T-cell (primary cell): ENCODE data around the gene GPR137. TPM values are rescaled to one million over a fixed set of nuclear protein-coding genes. Genes with fewer than 3 reads are reported as not detected.

Experiments
- ATAC-seq, 4 experiments: fragments of 200-7000 bp in 3 of 4; fragments of 150-1000 bp in 1 of 4; cut with Tn5 transposase; replicated peaks in 1 of 4; 1 replicate in 3 of 4; 2 replicates in 1 of 4; pipeline ENCODE4 v1.10.0; 2021; ENCODE audit warnings: moderate library complexity in 3 of 4, mild to moderate bottlenecking in 2 of 4, moderate number of reproducible peaks in 1 of 4
- CTCF ChIA-PET, 2 donors: fragments of 300-600 bp; sonication (Branson Sonifier 250); formaldehyde crosslinking; loops; one replicate each; lab custom pipeline; 2022; ENCODE audit warnings: antibody characterized with exemption in 2 of 2; lab: Charles Lee
- POLR2A ChIA-PET, 2 donors: fragments of 300-600 bp; sonication (Branson Sonifier 250); formaldehyde crosslinking; loops; one replicate each; lab custom pipeline; 2022; ENCODE audit warnings: antibody characterized with exemption in 2 of 2; lab: Charles Lee
- DNase-seq, 35 experiments: peaks; one replicate each; pipeline versions ENCODE4 v3.0.0 to v3.0.0-alpha.2; 2013 to 2023
- H3K27ac ChIP-seq: one replicate; pipeline ENCODE4 v1.5.1; 2013; ENCODE audit warnings: low read length
- H3K27me3 ChIP-seq, 2 experiments: replicated peaks in 1 of 2; 1 replicate in 1 of 2; 2 replicates in 1 of 2; pipeline versions ENCODE4 v1.6.1 to v1.7.0; 2013; ENCODE audit warnings: low read length in 1 of 2, mixed read lengths in 1 of 2; ENCODE audit not compliant: control insufficient read depth in 2 of 2, insufficient read depth in 2 of 2; ENCODE audit errors: extremely low read depth in 1 of 2
- H3K36me3 ChIP-seq, 2 donors: 1 replicate in 1 of 2; 2 replicates in 1 of 2; pipeline versions ENCODE4 v1.6.1 to v1.7.0; 2013; ENCODE audit warnings: low read length in 1 of 2; ENCODE audit not compliant: control insufficient read depth in 2 of 2, insufficient read depth in 1 of 2; ENCODE audit errors: extremely low read depth in 1 of 2
- H3K4me1 ChIP-seq, 2 experiments: 1 replicate in 1 of 2; 2 replicates in 1 of 2; pipeline versions ENCODE4 v1.6.1 to v1.7.0; 2013; ENCODE audit warnings: low read length in 2 of 2, mixed read lengths in 1 of 2; ENCODE audit not compliant: insufficient read depth in 2 of 2, control insufficient read depth in 1 of 2; ENCODE audit errors: extremely low read depth in 1 of 2
- H3K4me3 ChIP-seq, 2 donors: 1 replicate in 1 of 2; 2 replicates in 1 of 2; pipeline versions ENCODE4 v1.5.1 to v1.7.0; 2013; ENCODE audit warnings: mild to moderate bottlenecking in 2 of 2, low read length in 1 of 2, moderate library complexity in 1 of 2; ENCODE audit not compliant: control insufficient read depth in 1 of 2; ENCODE audit errors: extremely low read depth in 1 of 2
- H3K9me3 ChIP-seq: 2 replicates; pipeline ENCODE4 v1.7.0; 2013
- H3K27ac Mint-ChIP-seq, 2 donors: one replicate each; pipeline ENCODE4 v1.8.0; 2020 to 2021; ENCODE audit warnings: mild to moderate bottlenecking in 2 of 2, mixed read lengths in 2 of 2
- H3K27me3 Mint-ChIP-seq, 2 donors: one replicate each; pipeline ENCODE4 v1.8.0; 2021 to 2022; ENCODE audit warnings: mixed read lengths in 2 of 2
- H3K36me3 Mint-ChIP-seq: one replicate; pipeline ENCODE4 v1.8.0; 2021; ENCODE audit warnings: mixed read lengths
- H3K4me1 Mint-ChIP-seq, 3 donors: one replicate each; pipeline ENCODE4 v1.8.0; 2020 to 2022; ENCODE audit warnings: mixed read lengths in 3 of 3, mild to moderate bottlenecking in 1 of 3
- H3K4me3 Mint-ChIP-seq, 3 donors: one replicate each; pipeline ENCODE4 v1.8.0; 2020 to 2022; ENCODE audit warnings: mild to moderate bottlenecking in 3 of 3, mixed read lengths in 3 of 3, moderate library complexity in 3 of 3
- H3K9me3 Mint-ChIP-seq, 3 donors: one replicate each; pipeline ENCODE4 v1.8.0; 2020 to 2022; ENCODE audit warnings: mixed read lengths in 3 of 3
- WGBS: methylation state at CpG from one replicate; pipeline ENCODE4 v1.1.5; 2013; ENCODE audit warnings: missing lambda C conversion rate; ENCODE audit not compliant: insufficient coverage; 5-methylcytosine and 5-hydroxymethylcytosine counted together
- total RNA-seq, 35 experiments: library from RNA in 6 of 35; stranded (reverse) in 6 of 35; fragments of 120-200 nt in 1 of 35; gene quantifications; one replicate each; pipeline versions ENCODE4 v1.2.1 to v1.2.4 and lab custom pipeline; 2013 to 2026

GPR137 gene
- total RNA-seq, 5 donors from 2014 or later (not counting 1 experiment from before 2014, with no cell fraction given): 31.0 to 39.8 (median 34.2) TPM

GRCh38 chr11:64291752-64292459 lies 6.3 kb downstream of the GPR137 start:
- under 1% methylated on average over 92 of the region's 96 CpGs for WGBS
- H3K27me3 Mint-ChIP-seq: peaks cover 36 to 49% of the 10 kb centered on the region in 2 donors
- peaks cover 5 to 12% (median 6%) of the 10 kb centered on the region in 3 donors for H3K4me1 Mint-ChIP-seq
- Histone ChIP-seq H3K27me3 (peaks cover 12 to 67% of the 10 kb centered on the region in 2 experiments), H3K27ac (no peak overlapping the region), H3K36me3 (no peaks in the 10 kb centered on the region), H3K4me1 (peaks cover 4 to 15% of the 10 kb centered on the region in 2 experiments), H3K9me3 (no peaks in the 10 kb centered on the region), H3K4me3 (peak overlapping the region; percentile 12 to 50)
- H3K36me3 Mint-ChIP-seq: no peaks in the 10 kb centered on the region
- ATAC-seq (peak; percentile 57 to 69 (median 68)), DNase-seq (peak in 1 of 35 experiments; percentile 47)
- H3K9me3 Mint-ChIP-seq: no peaks in the 10 kb centered on the region
- ChIA-PET POLR2A (no interaction called here), CTCF (no interaction called here)
- peak overlapping the region in 2 of 3 donors; percentile 31 to 69 for H3K4me3 Mint-ChIP-seq
- no peak overlapping the region for H3K27ac Mint-ChIP-seq

DNA sequence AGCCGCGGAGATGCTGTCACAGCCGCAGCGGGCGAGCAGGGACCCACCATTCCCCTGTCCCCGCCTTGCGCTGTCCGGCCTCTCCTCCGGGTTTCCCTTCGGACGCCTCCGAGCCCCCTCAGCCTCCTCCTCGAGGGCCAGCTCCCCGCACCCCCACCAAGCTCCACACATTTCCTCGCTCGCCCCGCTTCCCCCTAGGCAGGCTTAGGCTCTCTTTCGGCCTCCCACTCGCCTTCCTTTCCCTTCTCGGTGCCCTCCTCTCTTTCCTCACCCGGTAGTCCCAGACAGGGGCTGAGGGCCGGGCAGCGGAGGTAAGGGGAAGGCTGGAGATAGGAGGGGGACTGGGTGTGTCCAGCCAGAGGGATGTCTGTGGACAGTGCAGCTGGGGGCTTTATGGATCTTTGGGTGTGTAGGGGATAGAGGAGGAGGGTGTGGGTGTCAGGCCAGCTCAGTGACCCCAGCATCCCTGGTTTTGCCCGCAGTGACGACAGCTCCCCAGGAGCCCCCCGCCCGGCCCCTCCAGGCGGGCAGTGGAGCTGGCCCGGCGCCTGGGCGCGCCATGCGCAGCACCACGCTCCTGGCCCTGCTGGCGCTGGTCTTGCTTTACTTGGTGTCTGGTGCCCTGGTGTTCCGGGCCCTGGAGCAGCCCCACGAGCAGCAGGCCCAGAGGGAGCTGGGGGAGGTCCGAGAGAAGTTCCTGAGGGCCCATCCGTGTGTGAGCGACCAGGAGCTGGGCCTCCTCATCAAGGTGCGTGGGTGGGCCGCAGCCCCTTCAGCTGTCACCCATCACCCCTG lies 7.0 kb downstream of the GPR137 start:
- no peaks in the 10 kb centered on the region for H3K36me3 Mint-ChIP-seq
- 31% methylated on average over 25 of the region's 42 CpGs for WGBS
- CTCF ChIA-PET: no interaction called here
- no peaks in the 10 kb centered on the region for H3K9me3 ChIP-seq
- H3K9me3 Mint-ChIP-seq: no peaks in the 10 kb centered on the region
- H3K4me1 Mint-ChIP-seq: peaks cover 9 to 15% (median 11%) of the 10 kb centered on the region in 3 donors
- ATAC-seq (peak in 2 of 4 experiments; percentile 15 to 20), DNase-seq (no peak)
- H3K4me3 ChIP-seq: peak overlapping the region; percentile 12 to 50
- H3K27me3 ChIP-seq: peaks cover 14 to 74% of the 10 kb centered on the region in 2 experiments
- H3K36me3 ChIP-seq: no peaks in the 10 kb centered on the region
- H3K27ac Mint-ChIP-seq: no peak overlapping the region
- H3K4me3 Mint-ChIP-seq: peak overlapping the region in 2 of 3 donors; percentile 31 to 69
- no peak overlapping the region for H3K27ac ChIP-seq
- peaks cover 43 to 57% of the 10 kb centered on the region in 2 donors for H3K27me3 Mint-ChIP-seq
- peaks cover 4 to 19% of the 10 kb centered on the region in 2 experiments for H3K4me1 ChIP-seq
- POLR2A ChIA-PET: no interaction called here

GRCh38 chr11:64294774-64295173 lies 9.1 kb downstream of the GPR137 start:
- Mint-ChIP-seq H3K27ac (peak overlapping the region in 1 of 2 donors; percentile 11), H3K36me3 (no peaks in the 10 kb centered on the region), H3K4me3 (no peak overlapping the region), H3K4me1 (peaks cover 16 to 26% (median 18%) of the 10 kb centered on the region in 3 donors), H3K9me3 (no peaks in the 10 kb centered on the region), H3K27me3 (peaks cover 55 to 74% of the 10 kb centered on the region in 2 donors)
- peaks cover 21 to 91% of the 10 kb centered on the region in 2 experiments for H3K27me3 ChIP-seq
- CTCF ChIA-PET: interaction anchor here (0.7 kb wide), 3 partner anchors 9 to 11 kb away, joined by 4 to 10 read pairs (median 4); no protein-coding TSS in a partner anchor
- DNase-seq (no peak), ATAC-seq (no peak)
- peaks cover 7 to 36% of the 10 kb centered on the region in 2 experiments for H3K4me1 ChIP-seq
- no peak overlapping the region for H3K27ac ChIP-seq
- 75% methylated on average over 3 of the region's 3 CpGs for WGBS
- H3K9me3 ChIP-seq: no peaks in the 10 kb centered on the region
- H3K36me3 ChIP-seq: no peaks in the 10 kb centered on the region
- no peak overlapping the region for H3K4me3 ChIP-seq
- POLR2A ChIA-PET: interaction anchor here (0.6 to 0.7 kb wide), 2 partner anchors 283 to 307 kb away, joined by 7 to 9 read pairs; no protein-coding TSS in a partner anchor

DNA sequence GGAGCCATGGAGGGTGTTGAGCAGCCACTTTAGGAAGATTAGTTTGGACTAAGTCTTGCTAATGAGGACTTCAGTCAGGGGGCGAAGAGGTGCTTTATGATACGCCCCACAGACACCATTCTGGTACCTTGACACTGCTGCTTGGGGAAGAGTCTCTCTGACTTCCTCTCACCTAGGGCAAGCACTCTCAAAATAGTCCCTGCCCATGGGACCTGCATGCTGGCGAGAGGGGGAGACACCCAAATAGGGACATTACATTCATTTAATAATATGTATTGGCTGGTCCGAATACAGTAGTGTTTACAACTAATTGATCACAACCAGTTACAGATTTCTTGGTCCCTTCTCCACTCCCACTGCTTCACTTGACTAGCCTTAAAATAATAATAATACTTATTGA lies 10.1 kb downstream of the GPR137 start:
- WGBS: no CpG with 5 or more reads among the region's 4 CpGs
- peaks cover 22 to 31% (median 24%) of the 10 kb centered on the region in 3 donors for H3K4me1 Mint-ChIP-seq
- DNase-seq (no peak), ATAC-seq (no peak)
- Histone ChIP-seq H3K4me3 (no peak overlapping the region), H3K27me3 (peaks cover 20 to 91% of the 10 kb centered on the region in 2 experiments), H3K27ac (no peak overlapping the region), H3K36me3 (no peaks in the 10 kb centered on the region), H3K4me1 (peaks cover 13 to 46% of the 10 kb centered on the region in 2 experiments), H3K9me3 (no peaks in the 10 kb centered on the region)
- peaks cover 56 to 78% of the 10 kb centered on the region in 2 donors for H3K27me3 Mint-ChIP-seq
- ChIA-PET CTCF (no interaction called here), POLR2A (no interaction called here)
- H3K27ac Mint-ChIP-seq: no peak overlapping the region
- H3K4me3 Mint-ChIP-seq: no peak overlapping the region
- H3K9me3 Mint-ChIP-seq: no peaks in the 10 kb centered on the region
- no peaks in the 10 kb centered on the region for H3K36me3 Mint-ChIP-seq

GRCh38 chr11:64296236-64296635 lies 10.6 kb downstream of the GPR137 start:
- Histone ChIP-seq H3K27ac (no peak overlapping the region), H3K27me3 (peaks cover 17 to 91% of the 10 kb centered on the region in 2 experiments), H3K9me3 (no peaks in the 10 kb centered on the region), H3K4me1 (peaks cover 13 to 47% of the 10 kb centered on the region in 2 experiments), H3K4me3 (no peak overlapping the region), H3K36me3 (no peaks in the 10 kb centered on the region)
- Mint-ChIP-seq H3K27ac (no peak overlapping the region), H3K4me3 (no peak overlapping the region), H3K4me1 (peaks cover 24 to 33% (median 24%) of the 10 kb centered on the region in 3 donors), H3K27me3 (peaks cover 58 to 79% of the 10 kb centered on the region in 2 donors), H3K9me3 (no peaks in the 10 kb centered on the region), H3K36me3 (no peaks in the 10 kb centered on the region)
- DNase-seq (no peak), ATAC-seq (no peak)
- ChIA-PET POLR2A (no interaction called here), CTCF (no interaction called here)
- 89% methylated on average over 1 of the region's 1 CpG for WGBS
